Mesenteric fat pad (tissue), 1 donor: ENCODE measurements around the gene TNFRSF12A. TPM values are rescaled to one million over a fixed set of nuclear protein-coding genes. Genes with fewer than 3 reads are reported as not detected.
A peak's percentile ranks its signal among the peaks of the same experiment; 100 is the strongest.

Experiments
- DNase-seq: peaks from one replicate; pipeline ENCODE4 v3.0.0-alpha.2; 2020; ENCODE audit warnings: low spot score
- total RNA-seq: library from RNA; stranded (reverse); fragmentation: NEBNext Ultra II Directional; extraction: Animal tissue kit (Norgen Biotek cat#: 25700); gene quantifications from one replicate; pipeline ENCODE4 v1.2.1, GENCODE V29; 2021
- donor health status: DM: yes; HTN: yes; CAD: no.

The TNFRSF12A gene
- total RNA-seq, 1 donor from 2014 or later, result 84.8 TPM

GRCh38 chr16:3025032-3026002 is 5.1 kb downstream of the TNFRSF12A start:
- no peak for DNase-seq

- no peak for DNase-seq
Observed at GRCh38 chr16:3026003-3026378, 5.8 kb downstream of the TNFRSF12A start.

GRCh38 chr16:3026609-3027488 is 6.7 kb downstream of the TNFRSF12A start:
- no peak for DNase-seq

GRCh38 chr16:3027489-3027795 is 7.3 kb downstream of the TNFRSF12A start:
- no peak for DNase-seq

GRCh38 chr16:3027983-3028715 is 8.0 kb downstream of the TNFRSF12A start:
- peak; percentile 94 for DNase-seq

GRCh38 chr16:3028716-3029319 is 8.7 kb downstream of the TNFRSF12A start:
- DNase-seq, result no peak

- DNase-seq, result no peak
Observed at GRCh38 chr16:3029491-3030221, 9.5 kb downstream of the TNFRSF12A start.

GRCh38 chr16:3030222-3031212 is 10.3 kb downstream of the TNFRSF12A start:
- no peak for DNase-seq

- DNase-seq, result no peak
Observed at GRCh38 chr16:3032624-3033023, 12.5 kb downstream of the TNFRSF12A start.

GRCh38 chr16:3035289-3035971 is 15.3 kb downstream of the TNFRSF12A start:
- no peak for DNase-seq

- no peak for DNase-seq
Observed at GRCh38 chr16:3035972-3036725, 16.0 kb downstream of the TNFRSF12A start.

- no peak for DNase-seq
Observed at GRCh38 chr16:3036726-3037315, 16.7 kb downstream of the TNFRSF12A start, which contains the start of gene BICDL2. Gene BICDL2, minus strand, starts transcription at chr16:3036944. Its CDS starts 1,448 bp downstream, at chr16:3035496.

- no peak for DNase-seq
Observed at GRCh38 chr16:3038256-3038655, 18.1 kb downstream of the TNFRSF12A start.

GRCh38 chr16:3038896-3039295 is 18.7 kb downstream of the TNFRSF12A start:
- no peak for DNase-seq

- DNase-seq, result no peak
Observed at GRCh38 chr16:3042376-3042775, 22.2 kb downstream of the TNFRSF12A start.

- DNase-seq, result no peak
Observed at GRCh38 chr16:3044708-3045107, 24.5 kb downstream of the TNFRSF12A start.
